Measurements from ENCODE around the gene KCNE4.

KCNE4 gene

DNA sequence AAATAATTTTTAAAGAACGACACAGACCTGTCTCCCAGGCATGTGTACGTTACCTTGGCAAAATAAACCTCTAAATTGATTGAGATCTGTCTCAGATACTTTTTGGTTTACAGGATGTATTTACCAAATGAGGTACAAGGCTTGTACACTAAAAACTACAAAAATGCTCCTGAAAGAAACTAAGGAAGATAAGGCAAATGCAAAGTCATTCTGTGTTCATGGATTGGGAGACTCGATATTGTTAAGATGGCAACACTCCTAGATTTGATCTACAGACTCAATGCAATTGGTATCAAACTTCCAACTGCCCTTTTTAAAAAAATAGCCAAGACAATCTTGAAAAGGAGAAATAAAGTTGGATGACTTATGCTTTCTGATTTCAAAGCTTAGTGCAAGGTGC is 11.5 kb upstream of the KCNE4 start:
- in situ Hi-C loops (cut with MboI; ENCODE audit: low sequenced_read_pairs) = no loop called here

GRCh38 chr2:223041527-223042109 is 10.4 kb upstream of the KCNE4 start:
- in situ Hi-C loops (cut with MboI; ENCODE audit: low sequenced_read_pairs) = no loop called here

DNA sequence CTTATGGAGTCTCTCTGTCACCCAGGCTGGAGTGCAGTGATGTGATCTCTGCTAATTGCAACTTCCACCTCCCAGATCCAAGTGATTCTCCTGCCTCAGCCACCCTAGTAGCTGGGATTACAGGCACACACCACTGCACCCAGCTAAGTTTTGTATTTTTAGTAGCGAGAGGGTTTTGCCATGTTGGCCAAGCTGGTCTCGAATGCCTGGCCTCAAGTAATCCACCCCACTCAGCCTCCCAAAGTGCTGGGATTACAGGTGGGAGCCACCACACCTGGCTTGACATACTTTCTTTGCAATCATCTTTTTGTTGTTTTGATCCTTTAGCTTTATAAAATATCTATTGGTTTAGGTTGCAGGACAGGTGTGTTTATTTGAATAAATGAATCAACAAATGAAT is 9.7 kb upstream of the KCNE4 start:
- in situ Hi-C loops (cut with MboI; ENCODE audit: low sequenced_read_pairs) = no loop called here

- in situ Hi-C loops (cut with MboI; ENCODE audit: low sequenced_read_pairs) = no loop called here
Observed at GRCh38 chr2:223042704-223043118, 9.3 kb upstream of the KCNE4 start.

DNA sequence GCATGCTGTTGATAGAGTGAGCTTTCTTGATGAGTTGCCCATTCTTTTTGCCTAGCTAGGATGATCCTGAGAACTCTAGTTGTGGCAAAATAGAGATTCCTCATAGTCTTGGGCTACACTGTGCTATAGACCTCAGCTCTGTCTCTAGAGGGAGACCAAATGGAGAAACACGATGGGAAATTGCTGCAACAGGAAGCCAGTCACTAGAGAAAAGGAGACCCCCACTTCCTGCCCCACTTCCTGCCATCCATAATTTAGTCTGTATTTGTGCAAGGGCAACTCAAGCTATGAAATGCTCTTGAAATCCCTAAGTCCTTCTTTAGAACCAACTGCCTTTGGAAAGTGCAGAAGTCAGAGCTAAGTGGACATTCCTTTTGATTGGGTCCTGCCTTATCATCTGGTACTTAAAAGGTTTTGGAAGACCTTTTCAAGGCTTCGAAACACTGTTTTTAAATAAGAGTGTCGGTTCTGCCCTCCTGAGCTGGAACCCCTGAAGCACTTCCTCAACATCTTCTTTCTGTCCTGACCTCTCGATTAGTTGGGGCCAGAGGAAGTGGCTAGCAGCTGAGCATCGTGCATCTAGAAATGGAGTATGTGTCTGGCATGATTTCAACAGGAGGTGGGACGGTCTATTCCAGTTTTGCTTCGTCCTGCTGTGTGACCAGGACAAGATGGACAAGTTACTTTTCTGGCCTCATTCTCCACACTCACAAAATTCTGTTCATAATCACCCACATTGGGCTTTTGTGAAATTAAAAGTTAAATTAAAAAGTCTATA is 8.6 kb upstream of the KCNE4 start:
- in situ Hi-C loops (cut with MboI; ENCODE audit: low sequenced_read_pairs) = no loop called here

DNA sequence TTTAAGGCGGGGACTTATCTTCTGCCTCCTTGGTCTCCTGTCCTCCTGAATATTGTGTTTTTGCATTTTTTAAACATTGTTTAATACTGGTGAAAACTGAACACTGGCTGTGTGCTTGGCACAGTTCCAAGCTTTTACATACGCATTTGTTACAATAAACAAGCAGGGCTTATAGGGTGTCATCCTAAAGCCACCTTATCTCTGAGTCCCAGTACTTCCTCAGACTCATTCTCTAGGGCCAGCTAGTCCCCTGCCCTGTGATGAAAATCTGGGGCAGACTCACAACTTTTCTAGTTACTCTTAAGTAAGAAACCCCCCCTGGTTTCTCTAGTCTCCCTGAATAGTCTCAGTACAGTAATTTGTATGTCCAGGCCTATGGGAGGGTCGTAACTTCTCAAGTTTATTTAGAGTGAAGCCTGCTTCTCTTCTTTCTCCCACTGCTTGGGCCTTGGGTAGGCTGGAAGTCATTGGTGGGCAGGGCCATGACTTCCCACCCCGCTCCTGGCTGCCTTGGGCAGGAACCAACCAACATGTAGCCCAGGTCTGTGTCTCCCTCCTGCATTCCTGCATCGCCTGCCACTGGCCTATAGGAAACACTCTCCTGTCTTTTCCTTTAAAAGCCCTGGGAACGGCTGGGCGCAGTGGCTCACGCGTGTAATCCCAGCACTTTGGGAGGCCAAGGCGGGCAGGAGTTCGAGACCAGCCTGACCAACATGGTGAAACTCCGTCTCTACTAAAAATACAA is 7.7 kb upstream of the KCNE4 start:
- in situ Hi-C loops (cut with MboI; ENCODE audit: low sequenced_read_pairs) = no loop called here

DNA sequence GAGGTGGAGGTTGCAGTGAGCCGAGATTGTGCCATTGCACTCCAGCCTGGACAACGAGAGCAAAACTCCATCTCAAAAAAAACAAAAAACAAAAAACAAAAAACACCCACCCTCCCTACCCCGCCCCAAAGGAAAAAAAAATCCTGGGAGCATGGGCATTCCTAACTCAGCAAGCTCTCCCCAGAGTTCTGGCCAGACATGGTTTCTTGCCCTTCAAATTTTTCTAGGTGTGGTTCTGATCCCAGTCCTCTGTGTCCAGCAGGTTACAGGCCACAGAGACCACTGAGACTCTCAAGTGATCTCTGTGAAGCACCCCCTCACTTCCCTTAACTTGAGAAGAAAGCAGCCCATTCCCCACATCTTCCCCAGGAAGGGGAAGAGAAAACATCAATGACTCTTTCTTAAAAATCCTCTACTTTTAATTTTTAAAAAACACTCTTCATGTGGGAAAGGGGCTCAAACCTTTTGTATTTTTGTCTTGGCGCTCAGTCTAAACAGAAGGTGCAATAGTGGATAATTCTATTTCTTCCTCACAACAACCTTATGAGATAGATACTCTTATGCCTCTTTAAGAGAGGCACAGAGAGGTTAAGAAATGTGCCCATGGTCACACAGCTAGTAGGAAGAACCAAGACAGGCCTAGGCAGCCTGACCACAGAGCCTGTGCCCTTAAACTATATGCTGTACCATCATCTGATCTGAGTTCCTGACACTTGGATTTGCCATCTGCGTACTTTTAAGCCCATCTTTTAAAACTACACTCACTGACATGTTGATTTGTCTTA is 6.9 kb upstream of the KCNE4 start:
- in situ Hi-C loops (cut with MboI; ENCODE audit: low sequenced_read_pairs) = no loop called here

- in situ Hi-C loops (cut with MboI; ENCODE audit: low sequenced_read_pairs) = no loop called here
Observed at GRCh38 chr2:223046470-223047040, 5.4 kb upstream of the KCNE4 start.

DNA sequence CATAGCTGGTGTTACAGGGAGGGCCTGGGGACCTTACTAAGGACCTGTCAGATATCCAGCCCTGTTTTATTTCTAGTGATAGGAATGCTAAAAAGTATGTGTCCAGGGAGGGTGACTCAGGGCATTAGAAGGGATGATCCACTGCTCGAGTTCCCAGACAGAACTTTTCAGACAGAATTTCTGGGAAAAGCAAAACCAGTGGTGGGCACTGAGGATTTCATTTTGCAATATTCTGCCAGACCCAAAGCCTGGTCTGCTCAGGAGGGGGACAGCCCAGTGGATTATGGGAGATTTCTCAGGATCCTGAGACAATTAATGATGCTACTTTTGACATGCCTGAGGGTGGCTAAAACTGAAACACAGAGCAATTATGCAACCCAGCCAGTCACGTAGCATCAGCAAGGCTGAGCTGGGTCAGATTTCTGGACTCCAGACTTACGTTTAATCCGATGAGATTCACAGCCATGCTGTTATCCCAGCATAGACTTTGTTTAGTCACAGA is 4.7 kb upstream of the KCNE4 start:
- in situ Hi-C loops (cut with MboI; ENCODE audit: low sequenced_read_pairs) = no loop called here

- in situ Hi-C loops (cut with MboI; ENCODE audit: low sequenced_read_pairs) = no loop called here
Observed at GRCh38 chr2:223048519-223048918, 3.5 kb upstream of the KCNE4 start.

- in situ Hi-C loops (cut with MboI; ENCODE audit: low sequenced_read_pairs) = no loop called here
Observed at GRCh38 chr2:223049356-223049755, 2.6 kb upstream of the KCNE4 start.

DNA sequence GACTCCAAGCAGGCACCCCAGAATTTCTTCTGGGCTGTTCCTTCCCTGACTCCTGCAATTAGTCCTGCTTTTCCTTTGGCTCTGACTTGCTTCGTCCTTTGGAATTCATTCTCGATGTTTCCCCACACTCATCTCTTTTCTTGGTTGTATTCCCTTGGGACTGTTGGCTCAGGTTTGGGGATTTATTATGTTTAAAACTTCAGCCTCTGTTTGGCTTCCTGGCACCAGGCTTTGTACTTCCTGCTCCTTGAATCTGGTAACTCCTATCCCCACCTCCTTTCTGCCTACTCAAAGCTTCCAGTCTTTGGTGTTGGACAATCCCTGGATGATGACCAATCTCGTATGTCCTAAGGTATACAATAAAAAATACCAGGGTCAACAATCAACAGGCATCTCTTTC is 1.8 kb upstream of the KCNE4 start:
- in situ Hi-C loops (cut with MboI; ENCODE audit: low sequenced_read_pairs) = no loop called here

DNA sequence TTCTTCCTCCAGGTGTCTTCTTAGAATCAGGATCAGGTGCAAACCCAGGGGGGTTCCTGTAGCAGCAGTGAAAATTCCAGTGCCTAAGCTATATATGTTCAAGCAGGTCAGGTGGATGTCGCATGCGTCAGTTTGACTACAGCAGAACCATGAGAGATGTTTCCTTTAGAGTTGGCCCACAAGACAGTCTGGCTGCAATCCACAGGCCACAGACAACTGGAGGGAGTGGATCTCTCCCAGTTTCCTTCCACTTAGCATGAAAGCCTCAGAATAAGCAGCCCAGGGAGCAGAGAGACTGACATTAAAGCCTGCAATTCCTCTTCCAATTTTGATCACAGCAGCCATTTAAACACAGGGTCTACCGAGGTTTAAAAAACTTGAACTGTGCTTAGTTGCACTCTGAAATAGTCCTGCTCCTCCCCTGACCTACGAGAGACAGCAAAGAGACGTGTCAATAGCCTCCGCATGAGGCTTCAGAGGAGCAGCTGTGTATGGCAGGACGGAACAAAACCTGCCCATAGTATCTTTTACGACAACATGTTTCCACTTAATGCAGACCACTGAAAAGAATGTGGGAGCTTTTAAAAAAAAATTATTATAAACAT is 988 bp upstream of the KCNE4 start:
- in situ Hi-C loops (cut with MboI; ENCODE audit: low sequenced_read_pairs) = no loop called here

DNA sequence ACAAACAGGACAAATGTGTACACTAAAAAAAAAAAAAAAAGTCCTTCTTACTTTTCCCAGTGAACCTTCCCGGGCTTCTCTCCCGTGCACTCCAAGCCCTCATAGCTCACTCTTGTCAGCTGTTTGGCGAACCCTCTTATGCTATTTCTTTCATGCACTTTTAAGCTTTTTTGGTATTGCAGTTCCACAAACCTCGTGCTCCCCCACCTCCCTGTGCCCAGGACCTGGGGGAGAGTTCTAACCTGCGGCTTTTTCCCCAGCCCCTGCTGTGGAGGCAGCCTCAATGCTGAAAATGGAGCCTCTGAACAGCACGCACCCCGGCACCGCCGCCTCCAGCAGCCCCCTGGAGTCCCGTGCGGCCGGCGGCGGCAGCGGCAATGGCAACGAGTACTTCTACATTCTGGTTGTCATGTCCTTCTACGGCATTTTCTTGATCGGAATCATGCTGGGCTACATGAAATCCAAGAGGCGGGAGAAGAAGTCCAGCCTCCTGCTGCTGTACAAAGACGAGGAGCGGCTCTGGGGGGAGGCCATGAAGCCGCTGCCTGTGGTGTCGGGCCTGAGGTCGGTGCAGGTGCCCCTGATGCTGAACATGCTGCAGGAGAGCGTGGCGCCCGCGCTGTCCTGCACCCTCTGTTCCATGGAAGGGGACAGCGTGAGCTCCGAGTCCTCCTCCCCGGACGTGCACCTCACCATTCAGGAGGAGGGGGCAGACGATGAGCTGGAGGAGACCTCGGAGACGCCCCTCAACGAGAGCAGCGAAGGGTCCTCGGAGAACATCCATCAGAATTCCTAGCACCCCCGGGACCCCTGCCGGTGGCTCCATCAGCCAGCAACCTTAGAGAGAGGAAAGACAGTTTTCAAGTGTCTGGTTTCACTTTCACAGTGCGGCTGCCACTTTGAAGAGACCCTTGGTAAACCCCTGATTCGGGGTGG is 826 bp downstream of the KCNE4 start:
- in situ Hi-C loops (cut with MboI; ENCODE audit: low sequenced_read_pairs) = no loop called here

GRCh38 chr2:223053484-223054192 is 1.6 kb downstream of the KCNE4 start:
- in situ Hi-C loops (cut with MboI; ENCODE audit: low sequenced_read_pairs) = no loop called here

DNA sequence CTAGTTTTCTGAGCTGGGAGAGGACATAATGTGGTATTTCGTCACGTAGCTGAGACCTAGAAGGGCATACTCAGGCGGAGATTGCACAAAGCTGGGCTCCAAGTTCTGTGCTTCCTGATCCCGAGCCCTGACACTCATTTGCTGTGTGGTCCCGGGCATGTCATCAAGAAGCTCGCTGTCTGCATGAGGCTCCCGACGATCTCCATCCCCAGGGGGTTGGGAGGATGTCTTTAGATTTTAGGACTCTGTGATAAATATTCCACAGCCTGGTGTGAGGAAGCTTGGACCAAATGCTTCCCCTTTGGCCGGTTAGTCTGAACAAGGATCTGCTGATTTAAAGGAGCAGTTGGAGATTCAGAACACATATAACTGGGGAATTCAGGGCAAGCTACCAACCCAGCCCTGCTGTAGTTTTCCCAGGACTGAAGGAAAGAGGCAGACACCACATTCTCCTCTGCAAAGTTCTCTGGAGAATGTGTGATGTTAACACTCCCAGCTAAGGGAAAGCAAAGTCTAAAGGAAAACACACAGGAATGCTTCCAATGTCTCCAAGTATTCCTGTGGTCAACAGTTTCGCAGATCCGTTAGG is 2.3 kb downstream of the KCNE4 start:
- in situ Hi-C loops (cut with MboI; ENCODE audit: low sequenced_read_pairs) = no loop called here

- in situ Hi-C loops (cut with MboI; ENCODE audit: low sequenced_read_pairs) = no loop called here
Observed at GRCh38 chr2:223055140-223055539, 3.1 kb downstream of the KCNE4 start.

DNA sequence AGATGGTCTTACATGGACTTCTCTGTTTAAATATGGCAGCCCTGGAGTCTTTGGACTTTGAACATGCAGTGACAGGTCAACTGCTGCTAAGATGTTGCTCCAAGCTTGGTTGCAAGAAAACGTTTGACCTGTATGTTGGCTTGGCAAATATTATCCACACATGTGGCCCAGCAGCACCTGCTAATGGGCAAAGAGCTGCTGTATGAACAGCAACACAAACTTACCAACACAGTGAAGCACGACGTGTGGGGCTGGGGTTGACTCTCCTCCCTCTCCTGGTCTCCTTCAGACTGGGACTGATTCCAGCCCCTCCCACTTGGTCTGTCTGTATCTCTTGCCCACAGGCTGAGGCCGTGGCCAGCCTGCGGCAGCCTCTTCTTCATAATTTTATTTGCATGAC is 3.8 kb downstream of the KCNE4 start:
- in situ Hi-C loops (cut with MboI; ENCODE audit: low sequenced_read_pairs) = no loop called here
